ENCODE results near the gene APMAP. TPM values are rescaled to one million over a fixed set of nuclear protein-coding genes. Genes with fewer than 3 reads are reported as not detected.

Gene APMAP
- total and polyA plus RNA-seq, 4 donors, result 132 to 378 (median 234) TPM

- TF ChIP-seq, protein P1, sequence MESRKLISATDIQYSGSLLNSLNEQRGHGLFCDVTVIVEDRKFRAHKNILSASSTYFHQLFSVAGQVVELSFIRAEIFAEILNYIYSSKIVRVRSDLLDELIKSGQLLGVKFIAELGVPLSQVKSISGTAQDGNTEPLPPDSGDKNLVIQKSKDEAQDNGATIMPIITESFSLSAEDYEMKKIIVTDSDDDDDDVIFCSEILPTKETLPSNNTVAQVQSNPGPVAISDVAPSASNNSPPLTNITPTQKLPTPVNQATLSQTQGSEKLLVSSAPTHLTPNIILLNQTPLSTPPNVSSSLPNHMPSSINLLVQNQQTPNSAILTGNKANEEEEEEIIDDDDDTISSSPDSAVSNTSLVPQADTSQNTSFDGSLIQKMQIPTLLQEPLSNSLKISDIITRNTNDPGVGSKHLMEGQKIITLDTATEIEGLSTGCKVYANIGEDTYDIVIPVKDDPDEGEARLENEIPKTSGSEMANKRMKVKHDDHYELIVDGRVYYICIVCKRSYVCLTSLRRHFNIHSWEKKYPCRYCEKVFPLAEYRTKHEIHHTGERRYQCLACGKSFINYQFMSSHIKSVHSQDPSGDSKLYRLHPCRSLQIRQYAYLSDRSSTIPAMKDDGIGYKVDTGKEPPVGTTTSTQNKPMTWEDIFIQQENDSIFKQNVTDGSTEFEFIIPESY (IDR thresholded peaks at IDR 0.05), result no peak
- TF ChIP-seq, protein P2, sequence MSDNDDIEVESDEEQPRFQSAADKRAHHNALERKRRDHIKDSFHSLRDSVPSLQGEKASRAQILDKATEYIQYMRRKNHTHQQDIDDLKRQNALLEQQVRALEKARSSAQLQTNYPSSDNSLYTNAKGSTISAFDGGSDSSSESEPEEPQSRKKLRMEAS (IDR thresholded peaks at IDR 0.05), result peak; percentile 11
- no peak for TF ChIP-seq SP1 (IDR thresholded peaks at IDR 0.05)
- TF ChIP-seq FOXA2 (IDR thresholded peaks at IDR 0.05), result no peak
- no peak for TF ChIP-seq TAF1 (conservative IDR thresholded peaks at IDR 0.05)
- TF ChIP-seq NR2F2 (IDR thresholded peaks at IDR 0.05), result no peak
- TF ChIP-seq, protein P3, sequence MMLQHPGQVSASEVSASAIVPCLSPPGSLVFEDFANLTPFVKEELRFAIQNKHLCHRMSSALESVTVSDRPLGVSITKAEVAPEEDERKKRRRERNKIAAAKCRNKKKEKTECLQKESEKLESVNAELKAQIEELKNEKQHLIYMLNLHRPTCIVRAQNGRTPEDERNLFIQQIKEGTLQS (IDR thresholded peaks at IDR 0.05), result no peak
- no peak for TF ChIP-seq RXRA (IDR thresholded peaks at IDR 0.05)
- TF ChIP-seq RAD21 (IDR thresholded peaks at IDR 0.05), result peak; percentile 79 to 86
- no peak for TF ChIP-seq FOXA1 (IDR thresholded peaks at IDR 0.05)
- no peak for TF ChIP-seq GABPA (IDR thresholded peaks at IDR 0.05 in 1 of 2, conservative IDR thresholded peaks at IDR 0.05 in 1 of 2)
- TF ChIP-seq, protein P4, sequence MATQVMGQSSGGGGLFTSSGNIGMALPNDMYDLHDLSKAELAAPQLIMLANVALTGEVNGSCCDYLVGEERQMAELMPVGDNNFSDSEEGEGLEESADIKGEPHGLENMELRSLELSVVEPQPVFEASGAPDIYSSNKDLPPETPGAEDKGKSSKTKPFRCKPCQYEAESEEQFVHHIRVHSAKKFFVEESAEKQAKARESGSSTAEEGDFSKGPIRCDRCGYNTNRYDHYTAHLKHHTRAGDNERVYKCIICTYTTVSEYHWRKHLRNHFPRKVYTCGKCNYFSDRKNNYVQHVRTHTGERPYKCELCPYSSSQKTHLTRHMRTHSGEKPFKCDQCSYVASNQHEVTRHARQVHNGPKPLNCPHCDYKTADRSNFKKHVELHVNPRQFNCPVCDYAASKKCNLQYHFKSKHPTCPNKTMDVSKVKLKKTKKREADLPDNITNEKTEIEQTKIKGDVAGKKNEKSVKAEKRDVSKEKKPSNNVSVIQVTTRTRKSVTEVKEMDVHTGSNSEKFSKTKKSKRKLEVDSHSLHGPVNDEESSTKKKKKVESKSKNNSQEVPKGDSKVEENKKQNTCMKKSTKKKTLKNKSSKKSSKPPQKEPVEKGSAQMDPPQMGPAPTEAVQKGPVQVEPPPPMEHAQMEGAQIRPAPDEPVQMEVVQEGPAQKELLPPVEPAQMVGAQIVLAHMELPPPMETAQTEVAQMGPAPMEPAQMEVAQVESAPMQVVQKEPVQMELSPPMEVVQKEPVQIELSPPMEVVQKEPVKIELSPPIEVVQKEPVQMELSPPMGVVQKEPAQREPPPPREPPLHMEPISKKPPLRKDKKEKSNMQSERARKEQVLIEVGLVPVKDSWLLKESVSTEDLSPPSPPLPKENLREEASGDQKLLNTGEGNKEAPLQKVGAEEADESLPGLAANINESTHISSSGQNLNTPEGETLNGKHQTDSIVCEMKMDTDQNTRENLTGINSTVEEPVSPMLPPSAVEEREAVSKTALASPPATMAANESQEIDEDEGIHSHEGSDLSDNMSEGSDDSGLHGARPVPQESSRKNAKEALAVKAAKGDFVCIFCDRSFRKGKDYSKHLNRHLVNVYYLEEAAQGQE (IDR thresholded peaks at IDR 0.05), result no peak
- peak; percentile 52 for TF ChIP-seq CTCF (IDR thresholded peaks at IDR 0.05; ENCODE audit: low read depth, low read length, missing input control)
- TF ChIP-seq YY1 (IDR thresholded peaks at IDR 0.05), result no peak
- no peak for TF ChIP-seq HNF4G (IDR thresholded peaks at IDR 0.05)
- TF ChIP-seq EGR1 (IDR thresholded peaks at IDR 0.05; ENCODE audit: low read depth in 2 of 2), result no peak
- no peak for TF ChIP-seq JUND (IDR thresholded peaks at IDR 0.05)
- Histone ChIP-seq H3K9me3 (ENCODE audit: control insufficient read depth in 4 of 4, low read length in 3 of 4) (no peaks in the 10 kb centered on the region), H3K9ac (ENCODE audit: low read depth in 1 of 2, low read length in 2 of 2) (peak overlapping the region in 1 of 2 donors; percentile 85), H3K27me3 (ENCODE audit: control insufficient read depth in 4 of 4, insufficient read depth in 4 of 4, low read length in 3 of 4) (no peaks in the 10 kb centered on the region), H3K4me1 (ENCODE audit: control insufficient read depth in 4 of 4, insufficient read depth in 4 of 4, low read length in 3 of 4) (peaks cover 0 to 41% (median 29%) of the 10 kb centered on the region in 4 donors), H3K36me3 (ENCODE audit: control insufficient read depth in 4 of 4, insufficient read depth in 3 of 4, low read depth in 1 of 4, low read length in 3 of 4) (no peaks in the 10 kb centered on the region), H3K4me3 (ENCODE audit: low read depth in 1 of 3, low read length in 3 of 3) (peak overlapping the region in 1 of 3 donors; percentile 93), H3K27ac (ENCODE audit: low read depth in 1 of 2, low read length in 2 of 2) (peak overlapping the region; percentile 91 to 95)
- DNase-seq (ENCODE audit: low spot score), result no peak
- WGBS, result 31% methylated on average over 9 of the region's 9 CpGs
Measured at GRCh38 chr20:24993337-24994185, 1.0 kb upstream of the APMAP start.

Measured in liver (tissue), 9 donors.